ENCODE results near the gene RFPL1.

GRCh38 chr22:29434288-29434687 is 4.1 kb upstream of the RFPL1 start:
- TF ChIP-seq CTCF (IDR thresholded peaks at IDR 0.05) (no peak), POLR2AphosphoS5 (IDR thresholded peaks at IDR 0.05) (no peak), POLR2A (IDR thresholded peaks at IDR 0.05) (no peak), EP300 (IDR thresholded peaks at IDR 0.05) (no peak)

Data from stomach (tissue), 4 donors.